ENCODE data around the gene HES1. TPM values are rescaled to one million over a fixed set of nuclear protein-coding genes. Genes with fewer than 3 reads are reported as not detected.

Gene HES1
- total RNA-seq, 4 donors from 2014 or later, result 89.9 to 196 (median 104) TPM

DNA sequence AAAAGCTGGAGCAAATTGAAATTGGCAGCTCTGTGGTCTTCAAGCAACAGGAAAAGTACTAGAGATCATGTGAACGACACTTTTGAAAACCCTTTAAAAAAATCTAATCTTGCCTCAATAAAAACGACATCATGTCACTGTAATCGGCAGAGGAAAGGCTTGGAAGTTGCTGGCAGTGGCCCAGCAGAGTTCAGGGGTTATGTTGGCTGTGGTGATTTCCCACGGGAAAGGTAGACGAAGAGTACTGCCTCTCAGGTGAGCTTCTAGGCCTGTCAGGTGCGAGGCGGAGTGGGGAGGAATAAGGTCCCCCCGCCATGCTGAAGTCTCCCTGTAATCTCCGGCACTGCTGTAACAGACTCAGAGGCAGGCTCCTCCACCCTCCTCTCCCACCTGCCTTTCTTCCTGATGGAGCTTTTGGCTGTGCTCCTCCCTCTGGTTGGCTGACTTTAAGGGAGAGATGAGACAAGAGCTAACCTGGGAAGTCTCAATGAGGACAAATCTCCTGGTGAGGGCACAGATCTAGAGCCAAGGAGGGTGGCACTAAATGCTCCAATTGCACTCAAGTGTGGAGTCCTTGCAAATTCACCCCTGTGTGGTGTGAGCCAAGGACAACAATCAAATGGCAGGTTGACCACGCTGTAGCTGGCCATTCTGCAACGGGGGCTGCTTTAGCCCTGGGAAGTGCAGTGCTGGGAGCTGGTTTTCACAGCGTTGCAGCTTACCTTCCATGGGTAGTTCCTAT, 18.7 kb upstream of the HES1 start:
- H3K27ac ChIP-seq, result peak overlapping the region in 3 of 4 donors; percentile 45 to 71 (median 54)

DNA sequence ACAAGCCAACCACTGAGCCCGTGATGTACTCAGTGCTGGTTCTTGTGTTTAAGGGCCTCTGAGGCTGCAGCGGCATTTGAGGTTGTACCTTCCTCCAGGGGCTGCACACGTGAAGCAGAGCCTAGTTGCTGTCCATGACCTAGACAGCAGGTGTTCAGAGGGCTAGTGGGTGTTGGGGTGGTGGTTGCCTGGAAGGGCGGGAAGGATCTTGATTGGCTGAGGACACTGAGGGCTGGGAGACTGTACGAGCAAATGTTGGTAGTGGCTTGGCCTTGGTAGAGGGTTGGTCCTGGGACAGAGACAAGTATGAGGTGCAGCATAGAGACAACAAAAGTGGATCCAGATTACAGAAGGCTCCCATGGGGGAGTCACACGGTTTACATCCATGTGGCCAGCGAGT, 17.0 kb upstream of the HES1 start:
- Histone ChIP-seq H3K27me3 (no peaks in the 10 kb centered on the region), H3K4me3 (no peak overlapping the region), H3K36me3 (no peaks in the 10 kb centered on the region), H3K27ac (no peak overlapping the region), H3K9me3 (no peaks in the 10 kb centered on the region), H3K4me1 (peaks cover 0 to 24% (median 15%) of the 10 kb centered on the region in 4 donors)
- no peak for DNase-seq
- intact Hi-C loops (cut with DNase I; ENCODE audit: low total_unique reads) (no loop called here), in situ Hi-C loops (cut with MboI; ENCODE audit: low pct_ligation_motif_present in 1 of 4, low pct_unique_long_range_greater_than_20kb in 1 of 4, low sequenced_read_pairs in 3 of 4) (no loop called here)
- WGBS, 2 donors (ENCODE audit: low coverage in 1 of 2), result 88% methylated on average over 7 of the region's 7 CpGs; no CpG with 5 or more reads in 1 of the 2 donors
- TF ChIP-seq, protein P1, sequence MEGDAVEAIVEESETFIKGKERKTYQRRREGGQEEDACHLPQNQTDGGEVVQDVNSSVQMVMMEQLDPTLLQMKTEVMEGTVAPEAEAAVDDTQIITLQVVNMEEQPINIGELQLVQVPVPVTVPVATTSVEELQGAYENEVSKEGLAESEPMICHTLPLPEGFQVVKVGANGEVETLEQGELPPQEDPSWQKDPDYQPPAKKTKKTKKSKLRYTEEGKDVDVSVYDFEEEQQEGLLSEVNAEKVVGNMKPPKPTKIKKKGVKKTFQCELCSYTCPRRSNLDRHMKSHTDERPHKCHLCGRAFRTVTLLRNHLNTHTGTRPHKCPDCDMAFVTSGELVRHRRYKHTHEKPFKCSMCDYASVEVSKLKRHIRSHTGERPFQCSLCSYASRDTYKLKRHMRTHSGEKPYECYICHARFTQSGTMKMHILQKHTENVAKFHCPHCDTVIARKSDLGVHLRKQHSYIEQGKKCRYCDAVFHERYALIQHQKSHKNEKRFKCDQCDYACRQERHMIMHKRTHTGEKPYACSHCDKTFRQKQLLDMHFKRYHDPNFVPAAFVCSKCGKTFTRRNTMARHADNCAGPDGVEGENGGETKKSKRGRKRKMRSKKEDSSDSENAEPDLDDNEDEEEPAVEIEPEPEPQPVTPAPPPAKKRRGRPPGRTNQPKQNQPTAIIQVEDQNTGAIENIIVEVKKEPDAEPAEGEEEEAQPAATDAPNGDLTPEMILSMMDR (IDR thresholded peaks at IDR 0.05), result no peak
- TF ChIP-seq POLR2AphosphoS5 (IDR thresholded peaks at IDR 0.05), result no peak
- TF ChIP-seq EP300 (IDR thresholded peaks at IDR 0.05; ENCODE audit: low read depth), result no peak
- no peak for TF ChIP-seq POLR2A (IDR thresholded peaks at IDR 0.05)

More for the DNA sequence above, 18.7 kb upstream of the HES1 start:
- Histone ChIP-seq H3K9me3 (no peaks in the 10 kb centered on the region), H3K36me3 (no peaks in the 10 kb centered on the region), H3K4me3 (no peak overlapping the region), H3K4me1 (peaks cover 0 to 20% (median 18%) of the 10 kb centered on the region in 4 donors), H3K27me3 (no peaks in the 10 kb centered on the region)
- in situ Hi-C loops (cut with MboI; ENCODE audit: low pct_ligation_motif_present in 1 of 4, low pct_unique_long_range_greater_than_20kb in 1 of 4, low sequenced_read_pairs in 3 of 4), result no loop called here
- TF ChIP-seq POLR2A (IDR thresholded peaks at IDR 0.05) (no peak), EP300 (IDR thresholded peaks at IDR 0.05; ENCODE audit: low read depth) (no peak), POLR2AphosphoS5 (IDR thresholded peaks at IDR 0.05) (no peak)
- intact Hi-C loops (cut with DNase I; ENCODE audit: low total_unique reads), result no loop called here
- WGBS, 2 donors (ENCODE audit: low coverage in 1 of 2), result 19 to 55% methylated on average over 3 to 12 of the region's 12 CpGs
- DNase-seq, result peak; percentile 81

DNA sequence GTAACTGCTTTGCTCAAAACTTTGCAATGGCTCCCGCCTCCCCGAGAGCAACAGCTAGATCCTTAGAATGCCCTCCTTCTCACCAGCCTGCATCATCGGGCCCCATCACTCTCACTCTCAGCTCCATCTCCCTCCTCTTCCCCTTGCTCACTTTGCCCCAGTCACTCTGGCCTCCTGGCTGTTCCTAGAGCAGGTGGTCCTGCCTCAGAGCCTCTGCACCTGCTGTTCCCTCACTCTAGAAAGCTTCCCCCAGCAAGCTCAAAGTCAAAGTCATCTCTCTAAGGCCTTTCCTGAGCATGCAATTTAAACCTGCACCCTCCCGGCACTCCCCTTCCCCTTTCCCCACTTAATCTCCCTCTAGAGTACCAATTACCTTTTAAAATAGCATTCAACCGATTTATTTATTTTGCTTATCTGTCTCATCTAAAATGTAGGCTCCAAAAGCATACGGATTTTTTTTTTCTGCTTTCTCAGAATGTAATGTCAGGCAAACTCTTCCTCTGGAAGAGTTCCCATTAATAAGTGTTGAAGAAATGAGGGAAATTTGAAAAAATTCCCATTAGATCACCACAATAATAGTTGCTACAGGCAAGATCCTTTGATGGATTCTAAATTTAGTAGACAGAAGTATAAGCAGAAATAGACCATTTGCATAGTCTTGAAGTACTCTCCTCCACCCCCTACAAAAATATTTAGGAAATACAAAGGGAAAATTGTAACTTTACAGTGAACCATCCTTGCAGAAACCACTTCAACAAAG, 15.9 kb upstream of the HES1 start:
- Histone ChIP-seq H3K27me3 (no peaks in the 10 kb centered on the region), H3K4me3 (no peak overlapping the region), H3K36me3 (no peaks in the 10 kb centered on the region), H3K9me3 (no peaks in the 10 kb centered on the region), H3K4me1 (peaks cover 0 to 29% (median 15%) of the 10 kb centered on the region in 4 donors), H3K27ac (no peak overlapping the region)
- intact Hi-C loops (cut with DNase I; ENCODE audit: low total_unique reads) (no loop called here), in situ Hi-C loops (cut with MboI; ENCODE audit: low pct_ligation_motif_present in 1 of 4, low pct_unique_long_range_greater_than_20kb in 1 of 4, low sequenced_read_pairs in 3 of 4) (no loop called here)
- no peak for DNase-seq
- TF ChIP-seq POLR2AphosphoS5 (IDR thresholded peaks at IDR 0.05), result no peak
- no peak for TF ChIP-seq POLR2A (IDR thresholded peaks at IDR 0.05)
- TF ChIP-seq, protein P1 (IDR thresholded peaks at IDR 0.05), result no peak
- no peak for TF ChIP-seq EP300 (IDR thresholded peaks at IDR 0.05; ENCODE audit: low read depth)
- 73 to 74% methylated on average over 6 of the region's 6 CpGs for WGBS, 2 donors (ENCODE audit: low coverage in 1 of 2)

DNA sequence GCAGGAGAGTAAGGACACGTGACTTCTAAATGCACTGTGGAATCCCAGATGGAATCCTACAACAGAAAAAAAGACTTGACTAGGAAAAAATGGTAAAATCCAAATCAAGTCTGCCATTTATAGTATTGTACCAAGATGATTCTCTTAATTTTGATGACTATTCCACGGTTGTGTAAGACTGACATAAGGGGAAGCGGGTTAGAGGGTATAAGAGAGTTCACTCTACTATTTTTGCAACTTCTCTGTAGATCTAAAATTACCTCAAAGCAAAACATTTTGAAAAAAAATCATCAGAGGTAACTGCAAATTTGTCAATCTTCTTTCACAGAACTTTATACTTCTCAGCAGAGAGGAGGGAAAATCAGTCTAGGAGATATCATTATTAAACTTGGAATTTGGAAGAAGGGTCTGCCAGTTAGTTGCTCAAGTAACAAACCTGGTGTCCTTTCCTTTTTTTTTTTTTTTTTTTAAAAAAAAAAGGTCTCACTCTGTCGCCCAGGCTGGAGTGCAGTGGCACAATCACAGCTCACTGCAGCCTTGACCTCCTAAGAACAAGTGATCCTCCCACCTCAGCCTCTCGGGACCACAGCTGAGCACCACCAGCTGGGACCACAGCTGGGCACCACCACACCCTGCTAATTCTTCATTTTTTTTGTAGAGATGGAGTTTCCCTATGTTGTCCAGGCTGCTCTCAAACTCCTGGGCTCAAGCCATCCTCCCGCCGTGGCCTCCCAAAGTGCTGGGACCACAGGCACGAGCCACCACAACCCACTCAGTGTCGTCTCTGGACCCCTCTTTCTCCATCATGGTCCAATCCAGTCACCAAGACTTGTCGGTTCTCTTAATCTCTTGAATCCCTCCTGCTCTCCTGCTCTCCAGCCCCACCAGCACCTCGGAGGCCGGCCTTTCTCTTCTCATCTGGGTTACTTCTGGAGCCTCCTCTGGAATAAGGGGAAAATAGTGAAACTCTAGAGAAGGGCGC, 14.9 kb upstream of the HES1 start:
- Histone ChIP-seq H3K27ac (no peak overlapping the region), H3K4me1 (peaks cover 0 to 30% (median 16%) of the 10 kb centered on the region in 4 donors), H3K9me3 (no peaks in the 10 kb centered on the region), H3K4me3 (no peak overlapping the region), H3K27me3 (no peaks in the 10 kb centered on the region), H3K36me3 (no peaks in the 10 kb centered on the region)
- TF ChIP-seq POLR2A (IDR thresholded peaks at IDR 0.05) (no peak), POLR2AphosphoS5 (IDR thresholded peaks at IDR 0.05) (no peak), EP300 (IDR thresholded peaks at IDR 0.05; ENCODE audit: low read depth) (no peak)
- TF ChIP-seq, protein P1 (IDR thresholded peaks at IDR 0.05), result no peak
- in situ Hi-C loops (cut with MboI; ENCODE audit: low pct_ligation_motif_present in 1 of 4, low pct_unique_long_range_greater_than_20kb in 1 of 4, low sequenced_read_pairs in 3 of 4), result no loop called here
- WGBS, 2 donors (ENCODE audit: low coverage in 1 of 2), result 88 to 89% methylated on average over 10 to 13 of the region's 13 CpGs
- DNase-seq, result no peak
- intact Hi-C loops (cut with DNase I; ENCODE audit: low total_unique reads), result no loop called here
